ENCODE data around the gene CFAP74.

Gene CFAP74

DNA sequence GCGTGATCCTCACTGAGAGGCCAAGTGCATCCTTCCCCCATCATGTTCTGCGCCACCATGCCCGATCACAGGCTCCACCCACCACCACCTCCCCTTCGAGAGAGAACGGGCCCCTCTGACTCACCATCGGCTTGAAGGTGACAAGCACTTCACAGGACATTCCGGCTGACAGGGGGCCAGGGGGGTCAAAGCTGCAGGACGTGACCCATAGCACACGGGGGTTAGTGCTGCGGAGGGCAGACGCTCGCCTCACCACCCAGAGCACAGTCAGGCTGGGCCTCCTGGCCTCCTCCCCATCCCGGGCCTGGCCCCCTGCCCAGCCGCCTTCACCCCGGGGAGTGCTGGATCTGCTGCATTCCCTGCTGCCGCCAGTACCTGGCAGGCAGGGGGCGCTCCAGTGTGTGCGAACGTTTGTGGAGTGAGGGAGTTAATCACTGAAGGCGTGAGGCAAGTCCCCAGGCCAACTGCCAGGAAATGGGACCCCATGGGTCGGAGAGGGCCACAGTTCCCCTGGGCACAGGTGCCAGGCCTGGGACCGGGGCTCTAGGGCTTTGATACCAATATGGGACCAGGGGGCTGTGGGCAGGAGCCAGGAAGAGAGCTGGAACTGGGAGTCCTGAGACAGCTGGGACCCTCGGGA, 43.6 kb downstream of the CFAP74 start:
- TF ChIP-seq, protein P1, sequence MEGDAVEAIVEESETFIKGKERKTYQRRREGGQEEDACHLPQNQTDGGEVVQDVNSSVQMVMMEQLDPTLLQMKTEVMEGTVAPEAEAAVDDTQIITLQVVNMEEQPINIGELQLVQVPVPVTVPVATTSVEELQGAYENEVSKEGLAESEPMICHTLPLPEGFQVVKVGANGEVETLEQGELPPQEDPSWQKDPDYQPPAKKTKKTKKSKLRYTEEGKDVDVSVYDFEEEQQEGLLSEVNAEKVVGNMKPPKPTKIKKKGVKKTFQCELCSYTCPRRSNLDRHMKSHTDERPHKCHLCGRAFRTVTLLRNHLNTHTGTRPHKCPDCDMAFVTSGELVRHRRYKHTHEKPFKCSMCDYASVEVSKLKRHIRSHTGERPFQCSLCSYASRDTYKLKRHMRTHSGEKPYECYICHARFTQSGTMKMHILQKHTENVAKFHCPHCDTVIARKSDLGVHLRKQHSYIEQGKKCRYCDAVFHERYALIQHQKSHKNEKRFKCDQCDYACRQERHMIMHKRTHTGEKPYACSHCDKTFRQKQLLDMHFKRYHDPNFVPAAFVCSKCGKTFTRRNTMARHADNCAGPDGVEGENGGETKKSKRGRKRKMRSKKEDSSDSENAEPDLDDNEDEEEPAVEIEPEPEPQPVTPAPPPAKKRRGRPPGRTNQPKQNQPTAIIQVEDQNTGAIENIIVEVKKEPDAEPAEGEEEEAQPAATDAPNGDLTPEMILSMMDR (IDR thresholded peaks at IDR 0.05; ENCODE audit: low read depth, low read length): peak; percentile 93
- no peaks in the 10 kb centered on the region for H3K27me3 ChIP-seq (ENCODE audit: insufficient read depth, low read depth, severe bottlenecking)
- no peaks in the 10 kb centered on the region for H3K9me3 ChIP-seq (ENCODE audit: severe bottlenecking)
- DNase-seq: peak; percentile 94
- no peaks in the 10 kb centered on the region for H3K36me3 ChIP-seq
- H3K4me3 ChIP-seq (ENCODE audit: low read depth, low read length): peak overlapping the region; percentile 25
- no peak overlapping the region for H3K27ac ChIP-seq

DNA sequence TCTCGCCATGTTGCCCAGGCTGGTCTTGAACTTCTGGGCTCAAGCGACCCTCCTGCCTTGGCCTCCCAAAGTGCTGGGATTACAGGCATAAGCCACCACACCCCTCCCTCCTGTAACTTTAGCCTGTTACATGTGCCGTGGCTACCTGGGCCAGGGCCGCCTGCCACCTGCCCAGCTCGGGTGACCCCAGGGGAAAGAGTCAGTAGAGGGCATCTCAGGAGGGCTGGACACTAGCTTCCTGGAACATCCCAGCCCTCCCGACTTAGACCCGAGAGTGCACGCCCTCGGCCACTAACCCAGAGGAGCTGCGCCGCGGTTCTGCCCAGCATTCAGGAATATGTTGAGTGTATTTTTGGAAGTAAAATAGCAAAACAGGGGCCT, 44.1 kb downstream of the CFAP74 start:
- no peak for DNase-seq
- TF ChIP-seq, protein P1 (IDR thresholded peaks at IDR 0.05; ENCODE audit: low read depth, low read length): no peak
- peak overlapping the region; percentile 25 for H3K4me3 ChIP-seq (ENCODE audit: low read depth, low read length)

DNA sequence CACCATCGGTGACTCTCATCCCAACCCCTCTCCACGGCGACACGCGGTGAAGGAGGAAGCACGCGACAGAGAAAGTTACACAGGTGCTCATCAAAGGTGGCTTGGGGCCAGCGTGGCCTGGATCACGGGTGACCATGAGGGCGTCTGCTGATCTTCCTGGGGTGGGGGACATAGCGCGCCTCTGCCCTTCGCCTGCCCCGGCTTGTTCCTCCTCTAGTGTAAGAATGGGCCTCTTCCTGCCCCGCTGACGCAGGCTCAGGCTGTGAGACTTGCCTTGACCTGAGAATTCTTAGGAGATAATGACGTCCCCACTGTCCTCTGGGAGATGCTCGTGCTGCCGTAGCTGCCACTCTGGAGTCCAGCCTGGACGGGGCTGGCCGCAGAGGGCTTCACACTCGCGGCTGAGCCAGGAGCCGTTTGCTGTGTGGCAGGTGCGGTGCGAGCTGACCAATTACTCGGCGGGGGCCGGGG, 45.5 kb downstream of the CFAP74 start:
- TF ChIP-seq, protein P1 (IDR thresholded peaks at IDR 0.05; ENCODE audit: low read depth, low read length): no peak
- no peak for DNase-seq
- Histone ChIP-seq H3K27ac (no peak overlapping the region), H3K4me3 (ENCODE audit: low read depth, low read length) (no peak overlapping the region), H3K9me3 (ENCODE audit: severe bottlenecking) (no peaks in the 10 kb centered on the region), H3K36me3 (no peaks in the 10 kb centered on the region), H3K27me3 (ENCODE audit: insufficient read depth, low read depth, severe bottlenecking) (no peaks in the 10 kb centered on the region)

More for the DNA sequence above, 44.1 kb downstream of the CFAP74 start:
- no peaks in the 10 kb centered on the region for H3K36me3 ChIP-seq
- no peaks in the 10 kb centered on the region for H3K9me3 ChIP-seq (ENCODE audit: severe bottlenecking)
- H3K27ac ChIP-seq: no peak overlapping the region
- H3K27me3 ChIP-seq (ENCODE audit: insufficient read depth, low read depth, severe bottlenecking): no peaks in the 10 kb centered on the region

DNA sequence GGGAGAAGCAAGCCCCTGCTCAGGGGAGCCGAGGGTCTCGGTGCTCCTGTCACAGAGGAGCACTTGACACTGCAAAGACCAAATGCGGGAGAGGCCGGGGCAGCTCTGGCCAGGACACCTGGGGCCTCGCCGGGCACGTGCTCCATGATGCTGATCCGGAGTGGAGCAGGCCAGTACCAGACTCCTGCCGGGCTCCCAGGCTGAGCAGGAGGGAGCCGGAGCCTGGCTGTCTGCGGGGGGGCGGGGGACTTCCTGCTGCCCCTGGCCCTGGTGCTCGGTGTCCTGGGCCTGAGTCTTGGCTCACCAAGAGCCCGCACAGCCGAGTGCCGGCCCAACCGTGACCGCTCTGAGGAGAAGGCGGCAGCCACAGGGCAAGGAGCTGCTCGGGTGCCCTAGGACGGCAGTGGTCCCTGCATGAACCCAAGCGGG, 46.0 kb downstream of the CFAP74 start:
- no peak for DNase-seq
- H3K27ac ChIP-seq: no peak overlapping the region
- no peaks in the 10 kb centered on the region for H3K27me3 ChIP-seq (ENCODE audit: insufficient read depth, low read depth, severe bottlenecking)
- H3K36me3 ChIP-seq: no peaks in the 10 kb centered on the region
- no peaks in the 10 kb centered on the region for H3K9me3 ChIP-seq (ENCODE audit: severe bottlenecking)
- TF ChIP-seq, protein P1 (IDR thresholded peaks at IDR 0.05; ENCODE audit: low read depth, low read length): no peak
- no peak overlapping the region for H3K4me3 ChIP-seq (ENCODE audit: low read depth, low read length)

DNA sequence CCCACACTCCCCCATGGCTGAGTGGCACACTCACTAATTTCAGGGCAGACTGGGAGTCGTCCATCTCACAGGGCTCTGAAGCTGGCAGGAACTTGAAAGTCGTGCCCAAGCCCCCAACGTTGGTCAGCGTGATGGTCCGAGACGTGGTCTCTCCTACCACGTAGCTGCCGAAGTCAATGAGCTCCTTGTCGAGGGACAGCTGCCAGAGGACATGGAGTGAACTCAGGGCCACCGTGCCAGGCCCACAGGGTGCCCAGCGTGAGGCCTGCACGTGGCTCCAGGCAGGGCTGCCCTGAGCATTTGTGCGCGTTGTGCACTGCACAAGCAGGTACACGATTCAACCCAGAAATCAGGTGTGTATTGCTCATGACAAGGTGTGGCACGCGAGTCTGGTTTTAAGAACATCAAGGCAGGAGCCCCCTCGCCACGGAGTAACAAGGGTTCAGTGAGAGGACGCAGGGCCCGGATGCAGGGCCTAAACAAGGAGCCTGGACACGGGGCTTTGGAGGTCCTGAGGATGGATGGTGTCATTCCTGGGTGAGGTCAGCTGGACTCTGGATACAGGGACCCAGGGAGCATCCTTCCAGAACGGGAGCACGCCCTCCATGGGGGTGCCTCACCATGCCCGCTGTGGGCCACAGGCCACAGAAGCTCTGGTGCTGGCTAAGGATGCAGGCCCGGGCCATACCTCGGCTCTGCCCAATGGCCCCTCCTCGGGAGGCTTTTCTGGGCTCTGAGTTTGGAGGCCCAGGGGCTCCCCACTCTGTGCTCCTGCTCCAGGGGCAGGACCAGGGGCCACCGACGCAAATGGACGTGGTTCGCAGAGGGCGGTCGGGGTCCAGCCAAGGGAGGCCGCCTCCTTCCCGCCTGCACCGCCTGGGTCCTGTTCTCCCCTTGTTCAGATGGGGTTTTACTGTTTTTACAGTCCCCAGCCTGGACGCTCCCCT, 46.7 kb downstream of the CFAP74 start:
- no peak overlapping the region for H3K27ac ChIP-seq
- TF ChIP-seq, protein P1 (IDR thresholded peaks at IDR 0.05; ENCODE audit: low read depth, low read length): no peak
- H3K27me3 ChIP-seq (ENCODE audit: insufficient read depth, low read depth, severe bottlenecking): no peaks in the 10 kb centered on the region
- no peaks in the 10 kb centered on the region for H3K36me3 ChIP-seq
- H3K9me3 ChIP-seq (ENCODE audit: severe bottlenecking): no peaks in the 10 kb centered on the region
- DNase-seq: no peak
- no peak overlapping the region for H3K4me3 ChIP-seq (ENCODE audit: low read depth, low read length)
